NCI-H1417 (cell line): ENCODE results near the gene RAI2.
"Not testable (repeated sequence)": the region's sequence is repeated elsewhere in the genome, so short reads cannot be mapped to it uniquely, and the experiment has no call there.

Experiments
- DNase-seq, 3 experiments: peaks; one replicate each; lab custom pipeline; 2025; lab: John Stamatoyannopoulos, UW

The RAI2 gene

DNA sequence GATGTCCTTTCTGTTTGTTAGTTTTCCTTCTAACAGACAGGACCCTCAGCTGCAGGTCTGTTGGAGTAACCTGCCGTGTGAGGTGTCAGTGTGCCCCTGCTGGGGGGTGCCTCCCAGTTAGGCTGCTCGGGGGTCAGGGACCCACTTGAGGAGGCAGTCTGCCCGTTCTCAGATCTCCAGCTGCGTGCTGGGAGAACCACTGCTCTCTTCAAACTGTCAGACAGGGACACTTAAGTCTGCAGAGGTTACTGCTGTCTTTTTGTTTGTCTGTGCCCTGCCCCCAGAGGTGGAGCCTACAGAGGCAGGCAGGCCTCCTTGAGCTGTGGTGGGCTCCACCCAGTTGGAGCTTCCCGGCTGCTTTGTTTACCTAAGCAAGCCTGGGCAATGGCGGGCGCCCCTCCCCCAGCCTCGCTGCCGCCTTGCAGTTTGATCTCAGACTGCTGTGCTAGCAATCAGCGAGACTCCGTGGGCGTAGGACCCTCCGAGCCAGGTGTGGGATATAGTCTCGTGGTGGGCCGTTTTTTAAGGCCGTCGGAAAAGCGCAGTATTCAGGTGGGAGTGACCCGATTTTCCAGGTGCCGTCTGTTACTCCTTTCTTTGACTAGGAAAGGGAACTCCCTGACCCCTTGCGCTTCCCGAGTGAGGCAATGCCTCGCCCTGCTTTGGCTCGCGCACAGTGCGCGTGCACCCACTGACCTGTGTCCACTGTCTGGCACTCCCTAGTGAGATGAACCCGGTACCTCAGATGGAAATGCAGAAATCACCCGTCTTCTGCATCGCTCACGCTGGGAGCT is 74.3 kb downstream of the RAI2 start:
- DNase-seq, result not testable (repeated sequence)

DNA sequence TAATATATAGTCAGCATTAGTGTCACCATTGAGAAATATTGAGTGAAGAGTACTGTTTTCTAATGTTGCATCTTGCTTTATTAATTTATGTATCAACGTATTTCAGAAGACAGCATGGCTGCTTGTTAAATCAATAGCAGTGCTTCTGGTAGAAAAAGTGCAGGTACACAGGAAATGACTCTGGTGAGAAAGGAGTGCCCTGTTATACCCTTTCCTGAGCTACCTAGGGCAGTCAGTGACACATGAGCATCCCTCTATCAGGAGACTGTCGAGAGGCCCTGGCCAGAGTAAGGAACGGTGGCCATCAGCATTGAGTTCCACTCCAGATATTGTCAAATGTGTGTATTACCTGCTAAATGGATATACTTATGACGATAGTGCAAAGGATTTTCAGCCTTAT is 81.7 kb downstream of the RAI2 start:
- no peak for DNase-seq

DNA sequence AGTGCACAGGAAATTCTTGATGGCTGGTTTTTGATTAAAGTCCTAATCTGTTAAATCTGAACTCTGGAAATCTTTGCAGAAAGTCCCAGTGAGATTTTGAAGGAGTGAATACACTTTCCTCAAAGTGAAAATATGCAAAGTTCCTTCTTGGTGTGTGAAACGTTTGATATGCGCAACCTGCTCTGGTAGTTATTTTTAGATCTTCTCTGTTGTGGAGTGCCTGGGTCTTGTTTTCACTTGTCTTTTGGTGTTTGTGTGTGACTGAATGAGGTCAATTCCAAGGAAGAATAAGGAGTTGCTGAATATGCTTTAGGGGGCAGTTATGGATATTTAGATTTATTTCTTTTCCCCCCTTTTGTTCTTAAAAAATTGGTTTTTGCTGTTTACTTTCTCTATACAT is 82.1 kb downstream of the RAI2 start:
- DNase-seq, result no peak

DNA sequence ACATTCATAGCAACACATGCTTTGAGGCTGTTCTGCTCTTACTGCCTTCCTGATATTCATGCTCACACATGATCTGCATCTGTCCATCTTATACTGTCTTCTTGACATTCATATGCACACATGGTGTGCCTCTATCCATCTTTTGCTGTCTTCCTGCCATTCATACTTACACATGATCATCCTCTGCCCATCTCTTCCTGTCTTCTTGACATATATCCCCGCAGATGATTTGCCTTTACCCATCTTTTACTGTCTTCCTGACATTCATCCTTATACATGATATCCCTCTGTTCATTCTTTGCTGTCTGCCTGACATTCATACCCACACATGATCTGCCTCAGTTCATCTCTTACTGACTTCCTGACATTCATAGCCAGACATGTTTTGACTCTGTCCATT is 87.0 kb downstream of the RAI2 start:
- no peak for DNase-seq

DNA sequence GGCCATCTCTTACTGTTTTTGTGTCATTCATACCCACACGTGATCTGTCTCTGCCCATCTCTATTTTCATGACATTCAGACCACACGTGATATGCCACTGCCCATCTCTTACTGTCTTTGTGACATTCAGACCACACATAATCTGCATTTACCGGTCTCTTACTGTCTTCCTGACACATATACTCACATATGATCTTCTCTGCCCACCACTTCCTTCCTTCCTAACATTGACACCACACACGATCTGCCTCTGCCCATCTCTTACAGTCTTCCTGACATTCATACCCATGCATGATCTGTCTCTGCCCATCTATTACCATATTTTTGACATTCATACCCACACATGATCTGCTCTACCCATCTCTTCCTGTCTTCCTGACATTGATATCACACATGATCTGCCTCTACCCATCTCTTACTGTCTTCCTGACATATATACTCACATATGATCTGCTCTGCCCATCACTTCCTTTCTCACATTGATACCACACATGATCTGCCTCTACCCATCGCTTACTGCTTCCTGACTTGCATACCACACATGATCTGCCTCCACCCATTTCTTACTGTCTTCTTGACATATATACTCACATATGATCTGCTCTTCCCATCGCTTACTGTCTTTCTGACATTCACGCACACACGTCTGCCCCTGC is 87.7 kb downstream of the RAI2 start:
- no peak for DNase-seq

DNA sequence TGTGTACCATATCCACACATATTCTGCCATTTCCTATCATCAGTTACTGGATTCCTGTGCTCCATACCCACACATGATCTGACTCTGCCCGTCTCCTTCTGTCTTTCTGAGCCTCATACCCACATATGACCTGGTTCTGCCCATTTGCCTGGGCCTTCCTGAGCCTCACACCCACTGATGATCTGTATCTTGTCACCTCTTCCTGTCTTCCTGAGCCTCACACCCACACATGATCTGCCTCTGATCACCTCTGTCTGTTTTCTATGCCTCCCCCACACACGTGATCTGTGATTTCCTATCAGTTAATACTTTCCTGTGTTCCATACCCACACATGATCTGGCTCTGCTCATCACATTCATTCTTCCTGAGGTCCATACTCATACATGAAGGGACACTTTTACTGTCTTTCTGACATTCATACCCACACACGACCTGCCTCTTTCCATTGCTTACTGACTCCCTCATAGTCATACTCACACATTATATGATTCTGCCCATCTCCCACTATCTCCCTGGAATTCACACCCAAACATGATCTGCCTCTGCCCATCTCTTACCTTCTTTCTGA is 91.3 kb downstream of the RAI2 start:
- DNase-seq, result no peak

DNA sequence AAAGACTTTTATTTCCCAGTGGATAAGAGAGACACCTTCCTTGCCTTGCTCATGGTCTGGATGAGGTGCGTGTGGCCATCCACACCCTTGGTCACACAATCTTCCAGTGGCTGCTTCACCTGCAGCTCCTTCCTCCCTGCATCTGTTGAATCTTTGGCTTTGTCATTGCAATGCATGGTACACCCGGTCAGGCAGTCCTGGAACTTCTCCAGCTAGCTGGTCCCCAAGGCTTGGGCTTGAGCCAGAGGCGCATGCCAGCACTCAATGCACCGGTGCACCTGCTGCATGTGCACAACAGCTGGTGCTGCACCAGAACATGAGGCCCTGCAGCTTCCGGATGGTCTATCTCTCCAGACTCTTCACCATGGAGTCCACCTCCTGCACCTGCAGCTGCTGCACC is 92.1 kb downstream of the RAI2 start:
- DNase-seq, result no peak

DNA sequence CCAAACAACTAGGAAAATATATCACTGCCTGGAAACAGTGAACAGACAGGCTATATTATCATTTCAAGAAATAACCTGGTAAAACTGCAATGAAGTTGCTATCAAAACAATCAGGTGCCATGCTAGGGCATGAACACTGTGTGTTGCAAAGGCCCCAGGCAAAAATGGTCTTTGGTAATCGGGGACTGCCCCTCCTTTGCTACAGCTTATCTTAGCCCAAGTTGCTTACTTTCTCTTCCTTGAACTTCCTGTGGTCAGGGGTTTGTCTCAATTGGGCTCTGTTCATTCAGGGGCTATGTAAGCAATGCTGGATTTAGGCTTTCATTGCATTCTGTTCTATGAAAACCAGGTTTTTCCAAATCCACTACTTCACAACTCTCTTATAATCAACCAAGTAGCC is 93.4 kb downstream of the RAI2 start:
- DNase-seq, result no peak

DNA sequence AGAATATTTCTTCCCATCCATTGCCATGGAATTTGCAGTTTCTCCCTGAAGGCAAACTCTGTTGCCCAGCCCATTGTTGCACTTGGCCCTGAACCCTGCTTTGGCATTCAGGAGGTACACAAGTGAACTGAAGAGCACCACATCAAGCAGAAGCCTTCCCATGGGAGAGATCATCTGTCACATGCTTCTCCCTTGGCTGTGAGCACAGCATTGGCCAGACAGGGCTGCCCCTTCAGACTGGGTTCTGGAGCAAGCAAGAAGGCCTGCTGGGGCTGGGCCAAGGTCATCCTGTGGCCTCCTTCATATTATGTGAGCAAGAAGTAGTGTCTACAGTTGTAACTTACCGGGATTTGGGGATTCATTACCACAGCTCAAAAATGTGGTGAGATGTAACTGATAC is 101.1 kb downstream of the RAI2 start:
- no peak for DNase-seq

DNA sequence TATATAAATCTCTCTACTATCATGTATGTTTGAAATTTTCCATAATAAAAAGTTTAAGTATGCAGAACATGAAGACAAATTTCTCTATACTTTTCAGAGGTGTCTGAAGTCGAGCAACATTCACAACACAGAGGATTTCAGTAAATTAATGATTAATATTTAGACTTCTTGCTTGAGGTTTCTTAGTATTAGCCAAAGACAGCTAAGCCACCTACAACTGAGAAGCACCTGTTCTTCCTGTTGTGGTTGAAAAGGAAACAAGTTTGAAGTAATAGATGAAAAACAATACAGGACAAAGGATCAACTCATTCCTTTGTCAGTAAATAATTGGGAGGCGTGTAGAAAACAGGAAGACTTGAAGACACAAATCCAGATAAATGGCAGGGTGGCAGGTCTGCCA is 102.7 kb downstream of the RAI2 start:
- DNase-seq, result no peak

DNA sequence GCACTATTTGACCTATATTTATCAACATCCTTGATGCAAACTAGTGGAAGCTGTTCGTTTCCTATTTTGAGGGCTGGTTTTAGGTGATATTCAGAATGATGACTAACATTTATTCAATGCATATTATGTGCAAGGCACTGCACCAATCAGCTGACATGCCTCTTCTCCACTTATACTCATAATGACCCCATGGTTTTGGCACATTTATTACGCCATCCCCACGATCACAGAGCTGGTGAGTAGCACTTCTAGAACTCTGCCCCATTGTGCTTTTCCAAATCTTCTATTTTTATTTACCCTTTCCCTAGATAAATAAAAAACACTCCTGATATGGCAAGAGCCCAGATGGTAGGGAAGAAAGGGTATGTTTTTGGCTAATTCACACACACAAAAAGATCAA is 110.7 kb downstream of the RAI2 start:
- DNase-seq, result no peak
